ENCODE data around the gene MYH16. TPM values are rescaled to one million over a fixed set of nuclear protein-coding genes. Genes with fewer than 3 reads are reported as not detected.
"Not testable (repeated sequence)": the region's sequence is repeated elsewhere in the genome, so short reads cannot be mapped to it uniquely, and the experiment has no call there.

Gene MYH16
- total and polyA plus RNA-seq, 4 donors, result not detected

GRCh38 chr7:99229234-99229633, 43.4 kb upstream of the MYH16 start (continued):
- no peak for TF ChIP-seq ATF3 (IDR thresholded peaks at IDR 0.05)
- no peak for TF ChIP-seq TAF1 (conservative IDR thresholded peaks at IDR 0.05)

- TF ChIP-seq ATF3 (IDR thresholded peaks at IDR 0.05), result no peak
- no peak for TF ChIP-seq NR2F2 (IDR thresholded peaks at IDR 0.05)
- TF ChIP-seq YY1 (IDR thresholded peaks at IDR 0.05), result no peak
- no peak for TF ChIP-seq ZBTB33 (IDR thresholded peaks at IDR 0.05)
- TF ChIP-seq RXRA (IDR thresholded peaks at IDR 0.05), result no peak
- no peak for TF ChIP-seq FOXA1 (IDR thresholded peaks at IDR 0.05)
- no peak for TF ChIP-seq JUND (IDR thresholded peaks at IDR 0.05)
- TF ChIP-seq HNF4G (IDR thresholded peaks at IDR 0.05), result no peak
- no peak for TF ChIP-seq GABPA (IDR thresholded peaks at IDR 0.05 in 1 of 2, conservative IDR thresholded peaks at IDR 0.05 in 1 of 2)
- TF ChIP-seq EGR1 (IDR thresholded peaks at IDR 0.05; ENCODE audit: low read depth in 2 of 2), result no peak
- TF ChIP-seq FOXA2 (IDR thresholded peaks at IDR 0.05), result no peak
- no peak for TF ChIP-seq REST (IDR thresholded peaks at IDR 0.05)
- no peak for TF ChIP-seq RAD21 (IDR thresholded peaks at IDR 0.05)
- no peak for TF ChIP-seq HNF4A (conservative IDR thresholded peaks at IDR 0.05)
- TF ChIP-seq MAX (IDR thresholded peaks at IDR 0.05), result no peak
- TF ChIP-seq SP1 (IDR thresholded peaks at IDR 0.05), result no peak
- no peak for TF ChIP-seq CTCF (IDR thresholded peaks at IDR 0.05; ENCODE audit: low read depth, low read length, missing input control)
- TF ChIP-seq TAF1 (conservative IDR thresholded peaks at IDR 0.05), result no peak
- no peaks in the 10 kb centered on the region for H3K4me1 ChIP-seq (ENCODE audit: control insufficient read depth in 4 of 4, insufficient read depth in 4 of 4, low read length in 3 of 4)
- H3K27me3 ChIP-seq (ENCODE audit: control insufficient read depth in 4 of 4, insufficient read depth in 4 of 4, low read length in 3 of 4), result no peaks in the 10 kb centered on the region
- 91% methylated on average over 9 of the region's 9 CpGs for WGBS
- H3K9ac ChIP-seq (ENCODE audit: low read depth in 1 of 2, low read length in 2 of 2), result no peak overlapping the region
- no peak for DNase-seq (ENCODE audit: low spot score)
- no peak overlapping the region for H3K4me3 ChIP-seq (ENCODE audit: low read depth in 1 of 3, low read length in 3 of 3)
- H3K36me3 ChIP-seq (ENCODE audit: control insufficient read depth in 4 of 4, insufficient read depth in 3 of 4, low read depth in 1 of 4, low read length in 3 of 4), result no peaks in the 10 kb centered on the region
- H3K27ac ChIP-seq (ENCODE audit: low read depth in 1 of 2, low read length in 2 of 2), result no peak overlapping the region
- H3K9me3 ChIP-seq (ENCODE audit: control insufficient read depth in 4 of 4, low read length in 3 of 4), result no peaks in the 10 kb centered on the region
Measured at GRCh38 chr7:99232082-99232770, 40.4 kb upstream of the MYH16 start.

GRCh38 chr7:99232955-99233354, 39.7 kb upstream of the MYH16 start:
- H3K4me3 ChIP-seq (ENCODE audit: low read depth in 1 of 3, low read length in 3 of 3); H3K9ac ChIP-seq (ENCODE audit: low read depth in 1 of 2, low read length in 2 of 2); H3K27me3 ChIP-seq (ENCODE audit: control insufficient read depth in 4 of 4, insufficient read depth in 4 of 4, low read length in 3 of 4); H3K27ac ChIP-seq (ENCODE audit: low read depth in 1 of 2, low read length in 2 of 2); H3K36me3 ChIP-seq (ENCODE audit: control insufficient read depth in 4 of 4, insufficient read depth in 3 of 4, low read depth in 1 of 4, low read length in 3 of 4); DNase-seq (ENCODE audit: low spot score); H3K4me1 ChIP-seq (ENCODE audit: control insufficient read depth in 4 of 4, insufficient read depth in 4 of 4, low read length in 3 of 4); H3K9me3 ChIP-seq (ENCODE audit: control insufficient read depth in 4 of 4, low read length in 3 of 4): not testable (repeated sequence)
- WGBS, result 94% methylated on average over 4 of the region's 4 CpGs
